Measurements from ENCODE around the gene CTXN1. TPM values are rescaled to one million over a fixed set of nuclear protein-coding genes. Genes with fewer than 3 reads are reported as not detected.

CTXN1 gene
- total RNA-seq, 4 donors from 2014 or later = 2.9 to 29.7 (median 4.8) TPM

DNA sequence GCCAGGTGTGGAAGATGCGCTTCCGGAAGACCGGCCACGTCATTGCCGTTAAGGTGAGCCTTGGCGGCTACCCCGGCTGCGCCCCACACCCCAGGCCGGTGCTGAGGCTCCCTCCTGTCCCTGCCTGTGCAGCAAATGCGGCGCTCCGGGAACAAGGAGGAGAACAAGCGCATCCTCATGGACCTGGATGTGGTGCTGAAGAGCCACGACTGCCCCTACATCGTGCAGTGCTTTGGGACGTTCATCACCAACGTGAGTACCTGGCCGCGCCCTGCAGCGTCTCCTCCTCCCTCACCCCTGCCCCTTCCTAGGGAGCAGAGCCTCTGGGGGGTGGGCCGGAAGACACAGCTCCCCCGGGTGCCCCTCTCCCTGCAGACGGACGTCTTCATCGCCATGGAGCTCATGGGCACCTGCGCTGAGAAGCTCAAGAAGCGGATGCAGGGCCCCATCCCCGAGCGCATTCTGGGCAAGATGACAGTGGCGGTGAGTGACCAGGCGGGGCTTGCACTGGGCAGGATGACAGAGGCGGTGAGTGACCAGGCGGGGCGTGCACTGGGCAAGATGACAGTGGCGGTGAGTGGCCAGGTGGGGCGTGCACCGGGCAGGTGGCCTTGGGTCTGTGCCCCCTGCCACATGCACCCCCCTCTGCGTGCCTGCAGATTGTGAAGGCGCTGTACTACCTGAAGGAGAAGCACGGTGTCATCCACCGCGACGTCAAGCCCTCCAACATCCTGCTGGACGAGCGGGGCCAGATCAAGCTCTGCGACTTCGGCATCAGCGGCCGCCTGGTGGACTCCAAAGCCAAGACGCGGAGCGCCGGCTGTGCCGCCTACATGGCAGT lies 15.4 kb downstream of the CTXN1 start:
- Histone ChIP-seq H3K27ac (no peak overlapping the region), H3K27me3 (peaks cover 17% of the 10 kb centered on the region), H3K4me1 (peaks cover 4 to 8% (median 6%) of the 10 kb centered on the region in 4 donors), H3K36me3 (peaks cover 0 to 29% (median 14%) of the 10 kb centered on the region in 4 donors), H3K4me3 (no peak overlapping the region), H3K9me3 (no peaks in the 10 kb centered on the region)
- in situ Hi-C loops (cut with MboI; ENCODE audit: low pct_ligation_motif_present in 1 of 4, low pct_unique_long_range_greater_than_20kb in 1 of 4, low sequenced_read_pairs in 3 of 4) (no loop called here), intact Hi-C loops (cut with DNase I; ENCODE audit: low total_unique reads) (no loop called here)
- no peak for DNase-seq
- WGBS, 2 donors (ENCODE audit: low coverage in 1 of 2) = 90 to 91% methylated on average over 8 to 51 of the region's 54 CpGs
- TF ChIP-seq POLR2AphosphoS5 (IDR thresholded peaks at IDR 0.05) = no peak
- TF ChIP-seq EP300 (IDR thresholded peaks at IDR 0.05; ENCODE audit: low read depth) = no peak
- TF ChIP-seq, protein P1, sequence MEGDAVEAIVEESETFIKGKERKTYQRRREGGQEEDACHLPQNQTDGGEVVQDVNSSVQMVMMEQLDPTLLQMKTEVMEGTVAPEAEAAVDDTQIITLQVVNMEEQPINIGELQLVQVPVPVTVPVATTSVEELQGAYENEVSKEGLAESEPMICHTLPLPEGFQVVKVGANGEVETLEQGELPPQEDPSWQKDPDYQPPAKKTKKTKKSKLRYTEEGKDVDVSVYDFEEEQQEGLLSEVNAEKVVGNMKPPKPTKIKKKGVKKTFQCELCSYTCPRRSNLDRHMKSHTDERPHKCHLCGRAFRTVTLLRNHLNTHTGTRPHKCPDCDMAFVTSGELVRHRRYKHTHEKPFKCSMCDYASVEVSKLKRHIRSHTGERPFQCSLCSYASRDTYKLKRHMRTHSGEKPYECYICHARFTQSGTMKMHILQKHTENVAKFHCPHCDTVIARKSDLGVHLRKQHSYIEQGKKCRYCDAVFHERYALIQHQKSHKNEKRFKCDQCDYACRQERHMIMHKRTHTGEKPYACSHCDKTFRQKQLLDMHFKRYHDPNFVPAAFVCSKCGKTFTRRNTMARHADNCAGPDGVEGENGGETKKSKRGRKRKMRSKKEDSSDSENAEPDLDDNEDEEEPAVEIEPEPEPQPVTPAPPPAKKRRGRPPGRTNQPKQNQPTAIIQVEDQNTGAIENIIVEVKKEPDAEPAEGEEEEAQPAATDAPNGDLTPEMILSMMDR (IDR thresholded peaks at IDR 0.05) = no peak
- TF ChIP-seq POLR2A (IDR thresholded peaks at IDR 0.05) = no peak

- no peak overlapping the region for H3K4me3 ChIP-seq
- in situ Hi-C loops (cut with MboI; ENCODE audit: low pct_ligation_motif_present in 1 of 4, low pct_unique_long_range_greater_than_20kb in 1 of 4, low sequenced_read_pairs in 3 of 4) = no loop called here
- intact Hi-C loops (cut with DNase I; ENCODE audit: low total_unique reads) = loop anchor here (5.0 kb wide), 1 partner anchor 1552 kb away; no protein-coding TSS in a partner anchor
- no peak overlapping the region for H3K27ac ChIP-seq
- WGBS, 2 donors (ENCODE audit: low coverage in 1 of 2) = 92% methylated on average over 21 of the region's 21 CpGs; no CpG with 5 or more reads in 1 of the 2 donors
- peaks cover 0 to 29% (median 14%) of the 10 kb centered on the region in 4 donors for H3K36me3 ChIP-seq
- TF ChIP-seq POLR2A (IDR thresholded peaks at IDR 0.05) (no peak), POLR2AphosphoS5 (IDR thresholded peaks at IDR 0.05) (no peak), EP300 (IDR thresholded peaks at IDR 0.05; ENCODE audit: low read depth) (no peak)
- TF ChIP-seq, protein P1 (IDR thresholded peaks at IDR 0.05) = no peak
- H3K9me3 ChIP-seq = no peaks in the 10 kb centered on the region
- H3K4me1 ChIP-seq = peaks cover 12 to 18% (median 15%) of the 10 kb centered on the region in 4 donors
- DNase-seq = no peak
- H3K27me3 ChIP-seq = peaks cover 8% of the 10 kb centered on the region
Measured at GRCh38 chr19:7909471-7910067, 16.4 kb downstream of the CTXN1 start.

DNA sequence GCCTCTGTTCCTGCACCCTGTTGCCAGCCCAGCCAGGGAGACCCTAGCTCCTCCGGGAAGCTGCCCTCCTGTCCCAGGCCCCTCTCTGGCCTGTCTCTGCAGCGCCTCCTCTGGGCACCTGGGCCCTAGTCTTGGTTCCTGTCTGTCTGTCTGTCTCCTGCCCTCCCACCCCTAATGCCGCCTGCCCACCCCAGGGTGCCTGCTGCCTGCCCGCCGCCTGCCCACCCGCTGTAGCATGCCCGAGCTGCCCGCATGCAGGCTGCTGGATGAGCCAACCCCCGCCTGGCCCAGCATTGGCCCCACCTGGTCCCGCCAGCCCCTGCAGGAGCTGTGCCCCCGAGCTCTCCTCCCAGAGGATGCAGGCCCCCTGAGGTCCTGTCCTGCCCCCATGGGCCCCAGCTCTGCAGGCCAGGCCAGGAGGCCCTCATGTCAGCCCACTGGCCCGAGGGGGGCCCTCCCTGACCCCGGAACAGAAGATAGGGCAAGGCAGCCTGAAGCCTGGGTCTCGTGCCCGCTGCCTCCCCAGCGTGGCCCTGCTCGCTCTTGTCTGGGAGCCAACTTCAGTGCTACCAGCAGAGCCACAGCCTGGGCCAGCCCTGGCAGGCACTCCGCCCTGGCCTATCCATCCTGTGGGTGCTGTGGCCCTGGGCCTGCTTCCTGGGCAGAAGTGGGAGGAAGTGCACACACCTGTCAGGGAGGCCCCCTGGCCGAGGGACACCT lies 17.0 kb downstream of the CTXN1 start:
- H3K9me3 ChIP-seq = no peaks in the 10 kb centered on the region
- H3K4me1 ChIP-seq = peaks cover 15 to 23% (median 17%) of the 10 kb centered on the region in 4 donors
- H3K4me3 ChIP-seq = no peak overlapping the region
- peaks cover 0 to 29% (median 14%) of the 10 kb centered on the region in 4 donors for H3K36me3 ChIP-seq
- H3K27me3 ChIP-seq = peaks cover under 1% of the 10 kb centered on the region
- in situ Hi-C loops (cut with MboI; ENCODE audit: low pct_ligation_motif_present in 1 of 4, low pct_unique_long_range_greater_than_20kb in 1 of 4, low sequenced_read_pairs in 3 of 4) (no loop called here), intact Hi-C loops (cut with DNase I; ENCODE audit: low total_unique reads) (loop anchor here (5.0 kb wide), 1 partner anchor 1552 kb away; no protein-coding TSS in a partner anchor)
- no peak overlapping the region for H3K27ac ChIP-seq
- DNase-seq = no peak
- TF ChIP-seq, protein P1 (IDR thresholded peaks at IDR 0.05) = no peak
- no peak for TF ChIP-seq EP300 (IDR thresholded peaks at IDR 0.05; ENCODE audit: low read depth)
- no peak for TF ChIP-seq POLR2AphosphoS5 (IDR thresholded peaks at IDR 0.05)
- TF ChIP-seq POLR2A (IDR thresholded peaks at IDR 0.05) = no peak
- WGBS, 2 donors (ENCODE audit: low coverage in 1 of 2) = 91% methylated on average over 13 of the region's 19 CpGs; no CpG with 5 or more reads in 1 of the 2 donors

Data from transverse colon (tissue), 4 donors.